Neural cell (in vitro differentiated cells): ENCODE results near the gene CPT1A. TPM values are rescaled to one million over a fixed set of nuclear protein-coding genes. Genes with fewer than 3 reads are reported as not detected.

ENCODE experiments used
- H2AFZ ChIP-seq: fragments of 200-600, 300-800 bp; sonication (generic), shearing (Covaris generic); 2 replicates; pipeline ENCODE4 v1.6.0; 2014; ENCODE audit warnings: low read depth, mild to moderate bottlenecking, antibody characterized with exemption, low read length, moderate library complexity
- H3F3A ChIP-seq: fragments of 200-600 bp; shearing (Covaris generic); 2 replicates; pipeline ENCODE4 v1.6.1; 2016; ENCODE audit warnings: mild to moderate bottlenecking, moderate library complexity, mixed read lengths, antibody characterized with exemption, low read length; ENCODE audit not compliant: insufficient read depth, poor library complexity, severe bottlenecking
- H3K27ac ChIP-seq: fragments of 200-600, 300-800 bp; sonication (generic), shearing (Covaris generic); 2 replicates; pipeline ENCODE4 v1.5.1; 2014; ENCODE audit warnings: mild to moderate bottlenecking, low read length, moderate library complexity
- H3K27me3 ChIP-seq: fragments of 300-800, 200-600 bp; sonication (generic), shearing (Covaris generic); 2 replicates; pipeline ENCODE4 v1.6.0; 2014; ENCODE audit warnings: mild to moderate bottlenecking, low read depth, low read length, moderate library complexity; ENCODE audit not compliant: insufficient read depth
- H3K36me3 ChIP-seq: fragments of 300-800, 200-600 bp; sonication (generic), shearing (Covaris generic); 2 replicates; pipeline ENCODE4 v1.5.1; 2014; ENCODE audit warnings: mild to moderate bottlenecking, antibody characterized with exemption, low read length, moderate library complexity; ENCODE audit not compliant: insufficient read depth
- H3K4me2 ChIP-seq: fragments of 300-800, 200-600 bp; sonication (generic), shearing (Covaris generic); 2 replicates; pipeline ENCODE4 v1.6.0; 2014; ENCODE audit warnings: mild to moderate bottlenecking, low read length
- H3K4me3 ChIP-seq: fragments of 300-800, 200-600 bp; sonication (generic), shearing (Covaris generic); 2 replicates; pipeline ENCODE4 v1.5.1; 2014; ENCODE audit warnings: mild to moderate bottlenecking, low read length, moderate library complexity
- H3K79me2 ChIP-seq: fragments of 200-600 bp; shearing (Covaris generic); replicated peaks from 2 replicates; pipeline ENCODE4 v1.6.0; 2014; ENCODE audit warnings: mild to moderate bottlenecking, low read length, moderate library complexity; ENCODE audit not compliant: insufficient read depth
- H3K9ac ChIP-seq: fragments of 300-800, 200-600 bp; sonication (generic), shearing (Covaris generic); 2 replicates; pipeline ENCODE4 v1.6.1; 2016; ENCODE audit warnings: mild to moderate bottlenecking, low read length, mixed read lengths
- H3K9me2 ChIP-seq: fragments of 200-600 bp; shearing (Covaris generic); 2 replicates; pipeline ENCODE4 v1.6.1; 2016; ENCODE audit warnings: mild to moderate bottlenecking, low read length, mixed read lengths; ENCODE audit not compliant: insufficient read depth
- H3K9me3 ChIP-seq: fragments of 200-600, 300-800 bp; sonication (generic), shearing (Covaris generic); 2 replicates; pipeline ENCODE4 v1.6.1; 2016; ENCODE audit warnings: mild to moderate bottlenecking, mixed run types, low read length, moderate library complexity, mixed read lengths
- H4K20me1 ChIP-seq: fragments of 200-600 bp; shearing (Covaris generic); 2 replicates; pipeline ENCODE4 v1.6.1; 2016; ENCODE audit warnings: mild to moderate bottlenecking, mixed run types; ENCODE audit not compliant: insufficient read depth
- EP300 ChIP-seq: fragments of 450-650 bp; conservative IDR thresholded peaks from 2 replicates; pipeline ENCODE4 v1.6.1; 2014; ENCODE audit warnings: antibody characterized with exemption, mild to moderate bottlenecking, moderate library complexity; ENCODE audit not compliant: poor library complexity, severe bottlenecking
- EZH2 ChIP-seq: fragments of 200-600, 300-800 bp; shearing (Covaris generic), sonication (generic); IDR thresholded peaks from 2 replicates; pipeline ENCODE4 v1.6.1; 2014; ENCODE audit warnings: antibody characterized with exemption, low read length, borderline replicate concordance, mild to moderate bottlenecking; ENCODE audit not compliant: insufficient read depth, poor library complexity, severe bottlenecking
- MXI1 ChIP-seq: fragments of 450-650 bp; conservative IDR thresholded peaks from 2 replicates; pipeline ENCODE4 v1.6.1; 2014; ENCODE audit warnings: antibody characterized with exemption, mild to moderate bottlenecking; ENCODE audit not compliant: poor library complexity, severe bottlenecking
- POLR2AphosphoS5 ChIP-seq: IDR thresholded peaks from 2 replicates; pipeline ENCODE4 v1.6.1; 2012
- RAD21 ChIP-seq: fragments of 450-650 bp; conservative IDR thresholded peaks from 2 replicates; pipeline ENCODE4 v1.6.1; 2014; ENCODE audit warnings: antibody characterized with exemption, mild to moderate bottlenecking, moderate library complexity
- SMC3 ChIP-seq: fragments of 450-650 bp; conservative IDR thresholded peaks from 2 replicates; pipeline ENCODE4 v1.6.1; 2014; ENCODE audit warnings: antibody characterized with exemption, mild to moderate bottlenecking, moderate library complexity; ENCODE audit not compliant: poor library complexity
- TAF1 ChIP-seq: IDR thresholded peaks from 2 replicates; pipeline ENCODE4 v1.6.1; 2012; ENCODE audit warnings: low read depth
- polyA plus RNA-seq: library from polyadenylated mRNA; depleted of rRNA; stranded (reverse); fragments of >200 nt; gene quantifications from 2 replicates; pipeline ENCODE4 v1.2.3, GENCODE V29; 2014
- TF ChIP-seq, protein P1 (sequence below): fragments of 450-650 bp; IDR thresholded peaks from 2 replicates; pipeline ENCODE4 v1.5.1; 2014; ENCODE audit warnings: antibody characterized with exemption, mild to moderate bottlenecking, moderate library complexity; ENCODE audit not compliant: poor library complexity, severe bottlenecking
- TF ChIP-seq, protein P2 (sequence below): IDR thresholded peaks from 2 replicates; pipeline ENCODE4 v1.6.1; 2012; ENCODE audit warnings: borderline replicate concordance

CPT1A gene
- polyA plus RNA-seq, 1 donor from 2014 or later = 0.35 TPM

DNA sequence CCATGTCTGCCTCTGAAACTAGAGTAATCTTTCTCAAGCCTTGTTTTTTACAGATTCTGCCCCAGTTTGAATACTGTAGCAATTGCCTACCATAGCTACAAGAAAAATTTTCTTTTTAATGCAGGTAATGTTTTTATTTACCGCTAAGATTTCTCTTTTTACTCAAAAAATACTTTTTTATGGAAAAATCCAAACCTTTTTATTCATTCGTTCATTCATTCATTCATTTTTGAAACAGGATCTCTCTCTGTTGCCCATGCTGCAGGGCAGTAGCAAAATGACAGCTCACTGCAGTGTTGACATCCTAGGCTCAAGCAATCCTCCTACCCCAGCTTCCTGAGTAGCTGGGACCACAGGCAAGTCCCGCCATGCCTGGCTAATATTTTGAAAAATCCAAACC, 2.7 kb upstream of the CPT1A start:
- Histone ChIP-seq H3K9ac (no peak overlapping the region), H3K79me2 (no peaks in the 10 kb centered on the region), H3F3A (no peaks in the 10 kb centered on the region), H3K4me3 (peak overlapping the region; percentile 60), H3K9me3 (no peaks in the 10 kb centered on the region), H3K27me3 (peaks cover 65% of the 10 kb centered on the region), H4K20me1 (no peaks in the 10 kb centered on the region), H3K9me2 (no peaks in the 10 kb centered on the region), H3K4me2 (no peak overlapping the region), H2AFZ (no peak overlapping the region), H3K36me3 (no peaks in the 10 kb centered on the region), H3K27ac (no peak overlapping the region)
- TF ChIP-seq RAD21 (no peak), EP300 (no peak), EZH2 (no peak), POLR2AphosphoS5 (no peak), MXI1 (no peak), TAF1 (no peak), SMC3 (no peak)
- TF ChIP-seq, protein P1, sequence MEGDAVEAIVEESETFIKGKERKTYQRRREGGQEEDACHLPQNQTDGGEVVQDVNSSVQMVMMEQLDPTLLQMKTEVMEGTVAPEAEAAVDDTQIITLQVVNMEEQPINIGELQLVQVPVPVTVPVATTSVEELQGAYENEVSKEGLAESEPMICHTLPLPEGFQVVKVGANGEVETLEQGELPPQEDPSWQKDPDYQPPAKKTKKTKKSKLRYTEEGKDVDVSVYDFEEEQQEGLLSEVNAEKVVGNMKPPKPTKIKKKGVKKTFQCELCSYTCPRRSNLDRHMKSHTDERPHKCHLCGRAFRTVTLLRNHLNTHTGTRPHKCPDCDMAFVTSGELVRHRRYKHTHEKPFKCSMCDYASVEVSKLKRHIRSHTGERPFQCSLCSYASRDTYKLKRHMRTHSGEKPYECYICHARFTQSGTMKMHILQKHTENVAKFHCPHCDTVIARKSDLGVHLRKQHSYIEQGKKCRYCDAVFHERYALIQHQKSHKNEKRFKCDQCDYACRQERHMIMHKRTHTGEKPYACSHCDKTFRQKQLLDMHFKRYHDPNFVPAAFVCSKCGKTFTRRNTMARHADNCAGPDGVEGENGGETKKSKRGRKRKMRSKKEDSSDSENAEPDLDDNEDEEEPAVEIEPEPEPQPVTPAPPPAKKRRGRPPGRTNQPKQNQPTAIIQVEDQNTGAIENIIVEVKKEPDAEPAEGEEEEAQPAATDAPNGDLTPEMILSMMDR = no peak
- TF ChIP-seq, protein P2, sequence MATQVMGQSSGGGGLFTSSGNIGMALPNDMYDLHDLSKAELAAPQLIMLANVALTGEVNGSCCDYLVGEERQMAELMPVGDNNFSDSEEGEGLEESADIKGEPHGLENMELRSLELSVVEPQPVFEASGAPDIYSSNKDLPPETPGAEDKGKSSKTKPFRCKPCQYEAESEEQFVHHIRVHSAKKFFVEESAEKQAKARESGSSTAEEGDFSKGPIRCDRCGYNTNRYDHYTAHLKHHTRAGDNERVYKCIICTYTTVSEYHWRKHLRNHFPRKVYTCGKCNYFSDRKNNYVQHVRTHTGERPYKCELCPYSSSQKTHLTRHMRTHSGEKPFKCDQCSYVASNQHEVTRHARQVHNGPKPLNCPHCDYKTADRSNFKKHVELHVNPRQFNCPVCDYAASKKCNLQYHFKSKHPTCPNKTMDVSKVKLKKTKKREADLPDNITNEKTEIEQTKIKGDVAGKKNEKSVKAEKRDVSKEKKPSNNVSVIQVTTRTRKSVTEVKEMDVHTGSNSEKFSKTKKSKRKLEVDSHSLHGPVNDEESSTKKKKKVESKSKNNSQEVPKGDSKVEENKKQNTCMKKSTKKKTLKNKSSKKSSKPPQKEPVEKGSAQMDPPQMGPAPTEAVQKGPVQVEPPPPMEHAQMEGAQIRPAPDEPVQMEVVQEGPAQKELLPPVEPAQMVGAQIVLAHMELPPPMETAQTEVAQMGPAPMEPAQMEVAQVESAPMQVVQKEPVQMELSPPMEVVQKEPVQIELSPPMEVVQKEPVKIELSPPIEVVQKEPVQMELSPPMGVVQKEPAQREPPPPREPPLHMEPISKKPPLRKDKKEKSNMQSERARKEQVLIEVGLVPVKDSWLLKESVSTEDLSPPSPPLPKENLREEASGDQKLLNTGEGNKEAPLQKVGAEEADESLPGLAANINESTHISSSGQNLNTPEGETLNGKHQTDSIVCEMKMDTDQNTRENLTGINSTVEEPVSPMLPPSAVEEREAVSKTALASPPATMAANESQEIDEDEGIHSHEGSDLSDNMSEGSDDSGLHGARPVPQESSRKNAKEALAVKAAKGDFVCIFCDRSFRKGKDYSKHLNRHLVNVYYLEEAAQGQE = no peak

DNA sequence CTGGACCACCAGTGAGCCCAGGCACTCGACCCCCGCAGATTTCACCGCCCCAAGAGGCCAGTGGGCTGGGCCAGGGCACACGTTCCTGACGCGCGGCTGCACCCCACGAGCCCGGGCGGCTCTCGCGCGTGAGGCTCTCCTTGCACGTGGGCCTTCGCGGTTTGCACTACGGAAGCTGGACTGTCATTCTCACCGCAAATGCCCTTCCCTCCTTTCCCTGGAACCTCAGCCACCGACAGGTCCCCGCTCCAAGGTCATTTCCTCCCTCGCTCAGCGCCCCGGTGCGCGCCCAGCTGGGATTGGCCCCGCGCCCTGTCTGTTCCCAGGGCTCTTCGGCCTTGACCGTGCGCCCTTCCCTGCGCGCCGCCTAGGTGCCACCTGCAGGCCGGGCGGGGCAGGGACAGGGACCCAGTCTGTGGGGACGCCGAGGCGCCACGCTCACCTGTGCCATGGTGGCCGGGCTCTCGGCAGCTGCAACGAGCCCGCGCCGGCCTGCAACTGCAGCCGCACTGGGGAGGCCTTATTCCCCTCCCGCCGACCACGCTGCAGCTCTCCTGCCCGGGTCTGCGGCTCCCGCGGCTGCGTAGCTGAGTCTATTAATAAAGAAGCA, 2.1 kb upstream of the CPT1A start:
- Histone ChIP-seq H3F3A (no peaks in the 10 kb centered on the region), H3K9me3 (no peaks in the 10 kb centered on the region), H3K9me2 (no peaks in the 10 kb centered on the region), H3K27me3 (peaks cover 70% of the 10 kb centered on the region), H3K4me3 (peak overlapping the region; percentile 60), H3K36me3 (no peaks in the 10 kb centered on the region), H3K4me2 (no peak overlapping the region), H3K79me2 (no peaks in the 10 kb centered on the region), H3K9ac (no peak overlapping the region), H2AFZ (no peak overlapping the region), H3K27ac (no peak overlapping the region), H4K20me1 (no peaks in the 10 kb centered on the region)
- TF ChIP-seq POLR2AphosphoS5 (peak; percentile 10), EZH2 (peak; percentile 77), EP300 (no peak), SMC3 (peak; percentile 65), MXI1 (peak; percentile 20), TAF1 (no peak), RAD21 (peak; percentile 58)
- TF ChIP-seq, protein P2 = no peak
- TF ChIP-seq, protein P1 = peak; percentile 60
